GM19455 (cell line): Measurements from ENCODE around the gene DES.

Source experiments
- ATAC-seq: cut with Tn5 transposase; IDR thresholded peaks from one replicate; pipeline ENCODE4 v1.9.1; 2021; ENCODE audit not compliant: unreplicated experiment

The DES gene

DNA sequence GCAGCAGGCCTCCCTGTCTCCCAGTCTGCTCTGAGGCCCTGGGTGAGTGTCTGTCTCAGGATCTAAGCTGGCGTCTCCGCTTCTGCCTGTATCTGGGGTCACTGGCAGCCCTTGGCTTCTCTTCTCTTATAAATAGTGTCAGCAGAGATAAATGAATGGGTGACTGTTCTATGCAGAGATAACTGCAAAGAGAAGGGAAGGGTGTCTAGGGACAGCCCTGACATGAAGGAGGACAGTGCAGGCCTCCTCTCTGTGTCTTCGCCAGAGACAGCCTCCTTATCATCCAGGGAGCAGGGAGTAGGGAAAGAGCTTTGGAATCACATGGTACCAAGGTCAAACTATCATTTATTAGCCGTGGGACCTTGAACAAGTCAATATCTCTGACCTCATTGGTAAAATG is 52.3 kb downstream of the DES start:
- ATAC-seq: no peak

DNA sequence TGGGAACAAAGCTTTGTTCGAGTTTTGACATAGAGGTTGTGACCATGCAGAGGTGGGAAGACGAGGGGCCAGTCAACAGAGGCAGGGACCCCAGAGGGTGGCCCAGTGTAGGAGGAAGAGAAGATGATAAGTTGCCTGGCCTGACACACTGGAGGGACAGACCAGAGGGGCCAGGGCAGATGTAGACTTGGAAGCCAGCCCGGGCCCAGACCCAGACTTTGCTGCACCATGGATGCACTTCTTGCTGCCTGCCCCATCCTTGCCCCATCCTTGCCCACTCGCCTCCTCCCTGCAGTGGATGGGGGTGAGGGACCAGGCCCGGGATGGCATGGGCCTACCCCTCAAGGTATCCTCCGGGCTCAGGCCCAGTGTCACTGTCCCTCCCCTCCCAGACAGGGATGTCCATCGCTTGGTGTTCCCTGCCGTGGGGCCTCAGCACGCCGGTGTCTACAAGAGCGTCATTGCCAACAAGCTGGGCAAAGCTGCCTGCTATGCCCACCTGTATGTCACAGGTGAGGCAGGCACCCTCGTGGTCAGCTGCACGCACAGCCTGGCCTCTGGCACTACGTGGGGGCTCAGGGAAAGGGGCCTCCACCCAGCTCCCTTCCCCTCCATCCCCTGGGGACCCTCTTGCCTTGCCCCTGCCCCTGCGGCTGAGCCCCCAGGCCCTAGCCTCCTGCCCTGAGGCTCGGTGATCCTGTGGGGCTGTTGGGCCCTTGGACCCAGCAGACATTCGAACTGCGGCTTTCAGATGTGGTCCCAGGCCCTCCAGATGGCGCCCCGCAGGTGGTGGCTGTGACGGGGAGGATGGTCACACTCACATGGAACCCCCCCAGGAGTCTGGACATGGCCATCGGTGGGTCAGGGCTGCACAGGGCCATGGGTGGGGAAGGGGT is 53.5 kb downstream of the DES start:
- no peak for ATAC-seq

DNA sequence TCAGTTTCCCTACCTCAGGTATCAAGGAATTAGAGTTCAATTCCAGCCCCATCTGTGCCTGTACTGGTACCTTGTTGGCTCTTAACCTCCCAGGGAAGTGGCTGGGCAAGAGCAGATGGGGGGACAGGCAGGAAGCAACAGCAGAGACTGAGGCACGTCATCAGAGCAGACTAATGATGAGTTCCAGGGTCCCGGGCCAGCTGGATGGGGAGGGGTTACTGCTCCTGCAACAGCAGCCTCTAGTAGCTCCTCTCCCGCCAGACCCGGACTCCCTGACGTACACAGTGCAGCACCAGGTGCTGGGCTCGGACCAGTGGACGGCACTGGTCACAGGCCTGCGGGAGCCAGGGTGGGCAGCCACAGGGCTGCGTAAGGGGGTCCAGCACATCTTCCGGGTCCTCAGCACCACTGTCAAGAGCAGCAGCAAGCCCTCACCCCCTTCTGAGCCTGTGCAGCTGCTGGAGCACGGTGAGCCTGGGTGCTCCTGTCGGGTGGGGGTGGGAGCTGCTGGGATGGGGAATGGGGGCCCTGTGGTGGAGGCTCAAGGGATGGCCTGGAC is 54.5 kb downstream of the DES start:
- no peak for ATAC-seq

- ATAC-seq: no peak
Measured at GRCh38 chr2:219473511-219473910, 55.3 kb downstream of the DES start.

DNA sequence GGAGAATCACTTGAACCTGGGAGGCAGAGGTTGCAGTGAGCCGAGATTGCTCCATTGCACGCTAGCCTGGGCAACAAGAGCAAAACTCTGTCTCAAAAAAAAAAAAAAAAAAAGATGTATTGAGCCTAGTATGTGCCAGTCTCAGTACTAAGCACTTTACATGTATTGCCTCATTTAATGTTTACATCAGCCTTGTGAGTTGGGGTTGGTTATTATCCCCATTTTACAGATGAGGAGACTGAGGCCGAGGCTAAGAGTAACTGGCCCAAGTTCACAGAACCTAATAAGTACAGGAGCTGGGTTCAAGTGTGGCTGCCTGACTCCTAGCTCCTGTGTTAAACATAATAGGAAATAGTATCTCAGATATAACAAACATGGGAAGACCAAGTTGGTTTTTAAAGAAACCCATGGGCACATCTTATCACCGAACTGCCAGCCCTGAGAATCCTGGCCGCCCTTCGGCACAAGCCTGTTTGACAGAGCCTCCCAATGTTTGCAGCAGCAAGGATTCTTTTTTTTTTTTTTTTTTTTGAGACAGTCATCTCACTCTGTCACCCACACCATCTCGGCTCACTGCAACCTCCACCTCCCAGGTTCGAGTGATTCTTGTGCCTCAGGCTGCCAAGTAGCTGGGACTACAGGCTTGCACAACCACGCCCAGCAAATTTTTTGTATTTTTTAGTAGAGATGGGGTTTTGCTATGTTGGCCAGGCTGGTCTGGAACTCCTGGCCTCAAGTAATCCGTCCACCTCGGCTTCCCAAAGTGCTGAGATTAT is 56.3 kb downstream of the DES start:
- no peak for ATAC-seq

DNA sequence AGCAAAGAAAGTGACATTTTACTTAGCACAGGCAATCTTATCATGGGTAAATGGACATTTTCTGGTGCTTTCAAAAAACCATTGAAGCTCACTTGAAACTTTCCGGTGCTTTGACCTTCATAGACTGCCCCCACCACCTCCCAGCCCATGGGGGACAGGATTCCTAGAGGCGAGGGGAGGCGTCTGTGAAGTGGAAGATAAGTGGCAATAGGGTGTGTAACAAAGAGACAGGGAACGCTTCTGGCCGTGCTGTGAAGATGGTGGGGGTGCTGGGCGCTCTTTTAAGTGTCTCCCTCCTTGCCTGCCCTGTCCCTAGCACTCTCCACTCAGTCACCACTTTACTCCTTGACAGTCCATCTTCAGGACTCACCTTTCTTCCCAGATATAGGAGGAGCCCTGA is 57.1 kb downstream of the DES start:
- no peak for ATAC-seq

GRCh38 chr2:219475697-219476651 is 57.8 kb downstream of the DES start:
- peak; percentile 57 for ATAC-seq
